Duodenal mucosa (tissue), 2 donors: ENCODE results near the gene TMEM121.
A peak's percentile ranks its signal among the peaks of the same experiment; 100 is the strongest.

ENCODE experiments used
- H3K27ac ChIP-seq: one replicate; pipeline ENCODE4 v1.7.0; 2013; ENCODE audit warnings: low read depth, low read length
- H3K27me3 ChIP-seq, 2 donors: one replicate each; pipeline ENCODE4 v1.7.0; 2013; ENCODE audit warnings: low read length in 2 of 2, control low read depth in 1 of 2; ENCODE audit not compliant: insufficient read depth in 2 of 2, control insufficient read depth in 1 of 2
- H3K36me3 ChIP-seq, 2 donors: one replicate each; pipeline ENCODE4 v1.7.0; 2013; ENCODE audit warnings: low read length in 2 of 2, control low read depth in 1 of 2; ENCODE audit not compliant: insufficient read depth in 2 of 2, control insufficient read depth in 1 of 2
- H3K4me1 ChIP-seq, 2 donors: one replicate each; pipeline ENCODE4 v1.7.0; 2013; ENCODE audit warnings: low read length in 2 of 2, control low read depth in 1 of 2; ENCODE audit not compliant: insufficient read depth in 2 of 2, control insufficient read depth in 1 of 2
- H3K4me3 ChIP-seq, 2 donors: one replicate each; pipeline ENCODE4 v1.7.0; 2013; ENCODE audit warnings: low read length in 2 of 2, low read depth in 1 of 2
- H3K9ac ChIP-seq, 2 donors: one replicate each; pipeline ENCODE4 v1.7.0; 2013; ENCODE audit warnings: low read length in 2 of 2, low read depth in 1 of 2
- H3K9me3 ChIP-seq, 2 donors: one replicate each; pipeline ENCODE4 v1.7.0; 2013; ENCODE audit warnings: low read length in 2 of 2, control low read depth in 1 of 2; ENCODE audit not compliant: control insufficient read depth in 1 of 2

Gene TMEM121

GRCh38 chr14:105525861-105526775 lies at the start of gene TMEM121:
Gene TMEM121, plus strand, starts transcription at chr14:105526583. Its CDS starts 2,252 bp downstream, at chr14:105528835.
- H3K27ac ChIP-seq: no peak within 1 kb of the TSS
- H3K9ac ChIP-seq: no peak within 1 kb of the TSS

GRCh38 chr14:105476831-105477659 lies 49.3 kb upstream of the TMEM121 start:
- Histone ChIP-seq H3K9ac (no peak overlapping the region), H3K27ac (no peak overlapping the region), H3K4me3 (peak overlapping the region; percentile 59 to 62), H3K36me3 (no peaks in the 10 kb centered on the region), H3K27me3 (peaks cover 41 to 43% of the 10 kb centered on the region in 2 donors), H3K4me1 (peaks cover 33 to 52% of the 10 kb centered on the region in 2 donors), H3K9me3 (no peaks in the 10 kb centered on the region)

More at GRCh38 chr14:105525861-105526775, at the start of gene TMEM121:
- Histone ChIP-seq H3K4me3 (peak within 1 kb of the TSS in 1 of 2 donors; percentile 32), H3K27me3 (peaks cover 20 to 32% of the 10 kb centered on the region in 2 donors), H3K9me3 (no peaks in the 10 kb centered on the region), H3K36me3 (no peaks in the 10 kb centered on the region), H3K4me1 (peaks cover 12 to 20% of the 10 kb centered on the region in 2 donors)

GRCh38 chr14:105477660-105478397 lies 48.6 kb upstream of the TMEM121 start:
- no peaks in the 10 kb centered on the region for H3K9me3 ChIP-seq
- no peak overlapping the region for H3K4me3 ChIP-seq
- H3K9ac ChIP-seq: no peak overlapping the region
- no peak overlapping the region for H3K27ac ChIP-seq
- peaks cover 41 to 43% of the 10 kb centered on the region in 2 donors for H3K27me3 ChIP-seq
- peaks cover 38 to 54% of the 10 kb centered on the region in 2 donors for H3K4me1 ChIP-seq
- no peaks in the 10 kb centered on the region for H3K36me3 ChIP-seq

GRCh38 chr14:105478398-105479251 lies 47.8 kb upstream of the TMEM121 start:
- H3K4me1 ChIP-seq: peaks cover 40 to 57% of the 10 kb centered on the region in 2 donors
- no peak overlapping the region for H3K27ac ChIP-seq
- no peak overlapping the region for H3K4me3 ChIP-seq

GRCh38 chr14:105479431-105480158 lies 46.8 kb upstream of the TMEM121 start:
- H3K27ac ChIP-seq: no peak overlapping the region
- H3K9ac ChIP-seq: no peak overlapping the region
- H3K4me1 ChIP-seq: peaks cover 46 to 64% of the 10 kb centered on the region in 2 donors
- H3K4me3 ChIP-seq: no peak overlapping the region
- no peaks in the 10 kb centered on the region for H3K36me3 ChIP-seq
- no peaks in the 10 kb centered on the region for H3K9me3 ChIP-seq
- peaks cover 35 to 43% of the 10 kb centered on the region in 2 donors for H3K27me3 ChIP-seq

More at GRCh38 chr14:105478398-105479251, 47.8 kb upstream of the TMEM121 start:
- no peaks in the 10 kb centered on the region for H3K36me3 ChIP-seq
- no peaks in the 10 kb centered on the region for H3K9me3 ChIP-seq
- H3K27me3 ChIP-seq: peaks cover 38 to 43% of the 10 kb centered on the region in 2 donors
- H3K9ac ChIP-seq: no peak overlapping the region

- no peaks in the 10 kb centered on the region for H3K9me3 ChIP-seq
- H3K27me3 ChIP-seq: peaks cover 33 to 37% of the 10 kb centered on the region in 2 donors
- H3K36me3 ChIP-seq: no peaks in the 10 kb centered on the region
- peaks cover 51 to 69% of the 10 kb centered on the region in 2 donors for H3K4me1 ChIP-seq
- H3K4me3 ChIP-seq: no peak overlapping the region
- peak overlapping the region in 1 of 2 donors; percentile 74 for H3K9ac ChIP-seq
- peak overlapping the region; percentile 97 for H3K27ac ChIP-seq
These were observed 46.1 kb upstream of the TMEM121 start for GRCh38 chr14:105480199-105480746.

GRCh38 chr14:105480807-105481801 lies 45.3 kb upstream of the TMEM121 start:
- Histone ChIP-seq H3K9me3 (no peaks in the 10 kb centered on the region), H3K27me3 (peaks cover 25 to 31% of the 10 kb centered on the region in 2 donors), H3K36me3 (no peaks in the 10 kb centered on the region), H3K27ac (peak overlapping the region; percentile 97), H3K4me3 (peak overlapping the region; percentile 64 to 67), H3K4me1 (peaks cover 57 to 70% of the 10 kb centered on the region in 2 donors), H3K9ac (peak overlapping the region; percentile 74 to 88)
